GM10266 (cell line): ENCODE data around the gene GNG4.
"Not testable (repeated sequence)": the region's sequence is repeated elsewhere in the genome, so short reads cannot be mapped to it uniquely, and the experiment has no call there.

Experiments used
- DNase-seq: peaks from one replicate; pipeline ENCODE4 v3.0.0; 2012; ENCODE audit errors: extremely low spot score
- CTCF ChIP-seq: IDR thresholded peaks from 2 replicates; pipeline ENCODE4 v1.5.1; 2012; ENCODE audit warnings: mild to moderate bottlenecking, low read depth; ENCODE audit not compliant: control insufficient read depth, insufficient read depth; ENCODE audit errors: missing control alignments

The GNG4 gene

DNA sequence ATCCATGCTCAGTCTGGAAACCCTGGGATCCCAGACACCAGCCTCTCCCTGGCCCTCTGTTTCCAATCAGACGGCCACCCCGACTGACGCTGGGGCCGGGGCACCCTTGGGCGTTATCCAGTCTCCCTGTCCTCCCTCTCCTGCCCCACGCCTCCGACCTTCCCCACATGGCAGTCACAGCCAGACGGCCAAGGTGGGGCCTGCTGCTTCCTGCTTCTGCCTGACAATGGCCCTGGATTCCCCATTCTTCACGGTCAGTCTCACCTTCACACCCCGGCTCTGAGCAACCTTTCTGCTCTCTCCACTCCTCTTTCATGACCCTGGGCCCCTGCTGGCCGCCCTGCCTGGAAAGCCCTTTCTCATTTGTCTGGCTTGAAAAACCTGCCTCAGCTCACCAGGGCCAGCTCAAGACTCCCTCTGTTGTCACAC is 6.6 kb downstream of the GNG4 start:
- TF ChIP-seq CTCF = no peak
- no peak for DNase-seq

GRCh38 chr1:235642011-235642942 is 7.3 kb downstream of the GNG4 start:
- no peak for TF ChIP-seq CTCF
- peak; percentile 64 for DNase-seq

DNA sequence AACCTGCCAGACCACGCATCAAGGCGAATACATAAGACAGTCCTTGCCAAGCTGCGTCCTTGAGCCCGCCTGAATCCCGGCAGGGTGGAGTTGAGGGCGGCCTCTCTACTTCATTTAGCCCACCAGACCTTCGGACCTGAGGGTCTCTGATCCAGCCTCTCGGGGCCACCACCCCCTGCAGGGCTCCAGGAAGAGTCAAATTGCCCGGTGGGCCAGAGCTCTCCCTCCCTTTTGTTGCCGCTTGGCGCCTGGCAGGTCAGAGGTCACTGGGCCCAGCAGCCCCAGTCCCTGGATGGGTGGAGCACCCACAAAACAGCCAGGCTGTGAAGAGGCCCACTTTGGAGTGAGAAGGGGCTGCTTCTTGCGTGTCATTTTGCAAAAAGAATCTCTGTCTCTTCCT is 9.0 kb downstream of the GNG4 start:
- TF ChIP-seq CTCF = no peak
- no peak for DNase-seq

GRCh38 chr1:235639226-235640205 is 10.1 kb downstream of the GNG4 start:
- no peak for TF ChIP-seq CTCF
- DNase-seq = no peak

DNA sequence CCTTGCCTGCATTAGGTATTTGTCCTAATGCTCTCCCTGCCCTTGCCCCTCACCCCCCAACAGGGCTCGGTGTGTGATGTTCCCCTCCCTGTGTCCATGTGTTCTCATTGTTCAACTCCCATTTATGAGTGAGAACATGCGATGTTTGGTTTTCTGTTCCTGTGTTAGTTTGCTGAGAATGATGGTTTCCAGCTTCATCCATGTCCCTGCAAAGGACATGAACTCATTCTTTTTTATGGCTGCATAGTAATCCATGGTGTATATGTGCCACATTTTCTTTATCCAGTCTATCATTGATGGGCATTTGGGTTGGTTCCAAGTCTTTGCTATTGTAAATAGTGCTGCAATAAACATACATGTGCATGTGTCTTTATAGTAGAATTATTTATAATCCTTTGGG is 11.0 kb downstream of the GNG4 start:
- DNase-seq = not testable (repeated sequence)

DNA sequence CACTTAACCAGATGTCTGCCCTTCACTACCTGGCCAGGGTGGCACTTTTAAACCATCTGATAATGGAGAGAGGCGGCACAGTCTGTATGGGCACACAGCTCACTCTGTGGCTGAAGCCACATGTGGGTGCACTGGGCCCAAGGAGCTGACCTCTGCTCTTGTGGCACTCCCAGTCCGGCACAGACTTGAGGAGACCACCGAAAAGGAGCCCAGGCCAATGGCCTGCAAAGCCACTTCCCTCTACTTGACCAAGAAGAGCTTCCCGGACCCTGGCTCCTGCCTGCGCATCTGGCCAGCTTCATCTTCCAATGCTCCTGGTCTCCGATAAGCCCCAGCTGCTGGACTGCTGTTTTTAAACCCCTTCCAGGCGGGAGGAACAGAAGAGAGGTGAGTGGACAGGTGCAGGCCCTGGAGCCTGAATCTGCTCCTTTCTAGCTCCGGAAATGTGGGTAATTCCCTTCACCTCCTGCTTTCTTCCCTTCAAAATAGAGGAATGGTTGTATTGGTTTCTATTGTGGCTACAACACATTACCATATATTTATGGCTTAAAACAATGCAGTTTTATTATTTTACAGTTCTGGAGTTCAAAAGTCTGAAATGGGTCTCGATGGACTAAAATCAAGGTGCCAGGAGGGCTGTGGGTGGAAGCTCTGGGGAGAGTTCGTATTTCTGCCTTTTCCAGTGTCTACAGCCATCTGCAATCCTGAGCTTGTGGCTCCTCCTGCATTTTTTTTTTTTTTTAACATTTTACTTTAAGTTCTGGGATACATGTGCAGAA is 11.6 kb downstream of the GNG4 start:
- DNase-seq = no peak
- no peak for TF ChIP-seq CTCF
